PC-3 (cell line): ENCODE results near the gene PCBP2. TPM values are rescaled to one million over a fixed set of nuclear protein-coding genes. Genes with fewer than 3 reads are reported as not detected.

Source experiments
- ATAC-seq: fragments of 200-7000 bp; cut with Tn5 transposase; 2 replicates; pipeline ENCODE4 v1.9.1; 2020; ENCODE audit warnings: mild to moderate bottlenecking, moderate library complexity
- BruUV-seq: library from RNA; stranded (reverse); fragments of 400-500 nt; replicated peaks from 2 replicates; lab custom pipeline; 2021; lab: Mats Ljungman, UMichigan
- CTCF ChIA-PET: fragments of 300-600 bp; sonication (Branson Sonifier 250); formaldehyde crosslinking; loops from one replicate; lab custom pipeline; 2022; ENCODE audit warnings: antibody characterized with exemption; lab: Charles Lee
- POLR2A ChIA-PET: fragments of 300-600 bp; sonication (Branson Sonifier 250); formaldehyde crosslinking; loops from one replicate; lab custom pipeline; 2022; ENCODE audit warnings: antibody characterized with exemption; ENCODE audit not compliant: unreplicated experiment; lab: Charles Lee
- DNase-seq: peaks from one replicate; pipeline ENCODE4 v3.0.0-alpha.2; 2015
- H2AFZ ChIP-seq: fragments of 300-600 bp; sonication (generic); 2 replicates; pipeline ENCODE4 v1.6.0; 2016; ENCODE audit warnings: antibody characterized with exemption, low read length
- H3F3A ChIP-seq: fragments of 300-600 bp; sonication (generic); one replicate; pipeline ENCODE4 v1.6.0; 2017; ENCODE audit warnings: antibody characterized with exemption, low read length, control low read depth, mild to moderate bottlenecking; ENCODE audit not compliant: unreplicated experiment
- H3K27ac ChIP-seq: fragments of 300-600 bp; sonication (generic); 2 replicates; pipeline ENCODE4 v1.5.1; 2016; ENCODE audit warnings: mild to moderate bottlenecking, low read length
- H3K27me3 ChIP-seq: fragments of 300-600 bp; sonication (generic); 2 replicates; pipeline ENCODE4 v1.6.1; 2016; ENCODE audit warnings: low read length, mixed read lengths
- H3K36me3 ChIP-seq: fragments of 300-600 bp; sonication (generic); 2 replicates; pipeline ENCODE4 v1.6.1; 2016; ENCODE audit warnings: low read depth, mixed run types, low read length, mixed read lengths
- H3K4me1 ChIP-seq: fragments of 300-600 bp; sonication (generic); 2 replicates; pipeline ENCODE4 v1.5.1; 2016; ENCODE audit warnings: low read length; ENCODE audit not compliant: insufficient read depth
- H3K4me2 ChIP-seq: fragments of 300-600 bp; sonication (generic); 2 replicates; pipeline ENCODE4 v1.6.0; 2016; ENCODE audit warnings: low read length
- H3K4me3 ChIP-seq: fragments of 300-600 bp; sonication (generic); 2 replicates; pipeline ENCODE4 v1.5.1; 2016; ENCODE audit warnings: mild to moderate bottlenecking, low read length, mixed read lengths
- H3K79me2 ChIP-seq: fragments of 300-600 bp; sonication (generic); 2 replicates; pipeline ENCODE4 v1.6.1; 2017; ENCODE audit warnings: low read length, mixed read lengths
- H3K9ac ChIP-seq: fragments of 300-600 bp; sonication (generic); 2 replicates; pipeline ENCODE4 v1.6.0; 2016; ENCODE audit warnings: mild to moderate bottlenecking, low read length
- H3K9me2 ChIP-seq: fragments of 300-600 bp; sonication (generic); replicated peaks from 2 replicates; pipeline ENCODE4 v1.6.1; 2016; ENCODE audit warnings: mixed run types, low read length, mixed read lengths
- H3K9me3 ChIP-seq: fragments of 300-600 bp; sonication (generic); 2 replicates; pipeline ENCODE4 v1.6.1; 2016; ENCODE audit warnings: low read length, mixed read lengths
- H4K20me1 ChIP-seq: fragments of 300-600 bp; sonication (generic); 2 replicates; pipeline ENCODE4 v1.6.1; 2016; ENCODE audit warnings: low read length, mixed read lengths
- EZH2 ChIP-seq: fragments of 300-600 bp; sonication (generic); IDR thresholded peaks from one replicate; pipeline ENCODE4 v1.6.1; 2017; ENCODE audit warnings: antibody characterized with exemption, mild to moderate bottlenecking, low read length; ENCODE audit not compliant: unreplicated experiment
- EZH2phosphoT487 ChIP-seq: fragments of 300-600 bp; sonication (generic); IDR thresholded peaks from 2 replicates; pipeline ENCODE4 v1.6.1; 2018; ENCODE audit warnings: mild to moderate bottlenecking, antibody characterized with exemption, low read length, borderline replicate concordance
- intact Hi-C: fragments of 100-400 bp; cut with micrococcal nuclease; formaldehyde crosslinking; loops from 2 replicates; pipeline ENCODE4 v1.9.0; 2023
- total RNA-seq: library from RNA; depleted of rRNA; stranded (reverse); fragments of >200 nt; gene quantifications from 2 replicates; pipeline ENCODE4 v1.2.3, GENCODE V29; 2014
- TF ChIP-seq, protein P1 (sequence below): fragments of 300-600 bp; sonication (generic); conservative IDR thresholded peaks from 2 replicates; pipeline ENCODE4 v1.5.1; 2017; ENCODE audit warnings: antibody characterized with exemption, low read depth, mild to moderate bottlenecking, low read length

Gene PCBP2
- total RNA-seq, 1 experiment from 2014 or later: 204 TPM

DNA sequence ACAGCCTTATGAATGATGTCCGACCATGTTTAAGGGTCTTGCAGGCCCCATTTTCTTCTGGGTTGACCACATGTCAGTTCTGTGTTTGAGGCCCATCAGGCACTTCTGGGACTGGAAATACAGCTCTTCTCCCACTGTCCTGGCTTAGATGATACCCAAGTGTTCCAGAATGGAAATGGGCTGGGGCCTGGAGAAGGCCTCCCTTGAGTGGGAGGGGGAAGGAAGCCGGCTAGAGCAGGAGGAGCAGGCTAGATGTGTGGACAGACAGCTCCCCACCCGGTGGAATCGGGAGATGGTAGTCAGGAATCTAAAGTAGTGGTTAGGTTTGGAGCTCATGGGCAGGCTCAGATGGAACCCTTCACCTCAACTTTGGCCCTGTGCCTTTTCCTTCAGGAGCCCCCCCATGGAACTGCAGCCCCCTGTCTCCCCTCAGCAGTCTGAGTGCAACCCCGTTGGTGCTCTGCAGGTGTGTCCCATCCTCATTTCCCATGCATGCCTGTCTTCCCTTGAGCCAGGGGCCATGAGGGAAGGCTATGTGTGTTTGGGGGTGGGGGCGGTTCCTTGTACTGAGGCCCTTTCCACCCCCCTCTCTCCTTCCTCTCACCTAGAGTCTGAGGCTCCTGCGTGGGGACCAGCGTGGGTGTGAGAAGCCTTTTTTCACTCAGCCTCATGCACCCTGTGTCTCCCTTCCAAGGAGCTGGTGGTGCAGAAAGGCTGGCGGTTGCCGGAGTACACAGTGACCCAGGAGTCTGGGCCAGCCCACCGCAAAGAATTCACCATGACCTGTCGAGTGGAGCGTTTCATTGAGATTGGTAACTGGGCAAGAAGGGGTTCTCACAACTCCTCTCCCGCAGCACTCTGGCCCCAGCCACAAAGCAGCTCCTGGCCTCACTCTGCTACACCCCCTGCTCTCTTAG lies 52.4 kb downstream of the PCBP2 start:
- DNase-seq (no peak), ATAC-seq (no peak)
- Histone ChIP-seq H4K20me1 (no peaks in the 10 kb centered on the region), H3K4me1 (peaks cover 37% of the 10 kb centered on the region), H3K9me3 (no peaks in the 10 kb centered on the region), H3K9me2 (no peaks in the 10 kb centered on the region), H3K36me3 (peaks cover 21% of the 10 kb centered on the region; the same call in 1 of the 2 replicates), H3K4me2 (no peak overlapping the region), H3K4me3 (no peak overlapping the region), H3K79me2 (peaks cover 27% of the 10 kb centered on the region), H3F3A (no peaks in the 10 kb centered on the region), H3K27me3 (no peaks in the 10 kb centered on the region), H3K9ac (no peak overlapping the region), H2AFZ (no peak overlapping the region), H3K27ac (no peak overlapping the region)
- ChIA-PET POLR2A (interaction anchor here (0.6 kb wide), 1 partner anchor 26 kb away, joined by 4 read pairs; no protein-coding TSS in a partner anchor), CTCF (interaction anchor here (0.6 kb wide), 1 partner anchor 96 kb away, joined by 3 read pairs; no protein-coding TSS in a partner anchor)
- intact Hi-C loops: no loop called here
- no TSS peak for BruUV-seq
- TF ChIP-seq, protein P1, sequence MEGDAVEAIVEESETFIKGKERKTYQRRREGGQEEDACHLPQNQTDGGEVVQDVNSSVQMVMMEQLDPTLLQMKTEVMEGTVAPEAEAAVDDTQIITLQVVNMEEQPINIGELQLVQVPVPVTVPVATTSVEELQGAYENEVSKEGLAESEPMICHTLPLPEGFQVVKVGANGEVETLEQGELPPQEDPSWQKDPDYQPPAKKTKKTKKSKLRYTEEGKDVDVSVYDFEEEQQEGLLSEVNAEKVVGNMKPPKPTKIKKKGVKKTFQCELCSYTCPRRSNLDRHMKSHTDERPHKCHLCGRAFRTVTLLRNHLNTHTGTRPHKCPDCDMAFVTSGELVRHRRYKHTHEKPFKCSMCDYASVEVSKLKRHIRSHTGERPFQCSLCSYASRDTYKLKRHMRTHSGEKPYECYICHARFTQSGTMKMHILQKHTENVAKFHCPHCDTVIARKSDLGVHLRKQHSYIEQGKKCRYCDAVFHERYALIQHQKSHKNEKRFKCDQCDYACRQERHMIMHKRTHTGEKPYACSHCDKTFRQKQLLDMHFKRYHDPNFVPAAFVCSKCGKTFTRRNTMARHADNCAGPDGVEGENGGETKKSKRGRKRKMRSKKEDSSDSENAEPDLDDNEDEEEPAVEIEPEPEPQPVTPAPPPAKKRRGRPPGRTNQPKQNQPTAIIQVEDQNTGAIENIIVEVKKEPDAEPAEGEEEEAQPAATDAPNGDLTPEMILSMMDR: no peak
- no peak for TF ChIP-seq EZH2
- no peak for TF ChIP-seq EZH2phosphoT487

DNA sequence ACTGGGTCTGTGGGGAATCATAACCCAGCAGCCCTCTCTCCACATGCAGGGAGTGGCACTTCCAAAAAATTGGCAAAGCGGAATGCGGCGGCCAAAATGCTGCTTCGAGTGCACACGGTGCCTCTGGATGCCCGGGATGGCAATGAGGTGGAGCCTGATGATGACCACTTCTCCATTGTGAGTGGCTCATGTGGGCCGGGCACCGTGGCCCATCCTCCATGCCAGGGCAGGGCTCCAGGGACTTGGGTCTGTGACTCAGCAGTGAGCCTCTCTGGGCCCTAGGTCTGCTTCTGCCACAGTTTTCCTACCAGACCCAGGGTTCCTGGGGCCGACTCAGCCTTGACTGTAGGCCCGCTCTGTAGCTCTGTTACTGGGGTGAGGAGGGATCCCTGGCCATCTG lies 53.2 kb downstream of the PCBP2 start:
- peaks cover 27% of the 10 kb centered on the region for H3K79me2 ChIP-seq
- H3K27me3 ChIP-seq: no peaks in the 10 kb centered on the region
- H3K36me3 ChIP-seq: peaks cover 21% of the 10 kb centered on the region; the same call in 1 of the 2 replicates
- H3K4me1 ChIP-seq: peaks cover 32% of the 10 kb centered on the region
- H3K9ac ChIP-seq: 0 out of 2 replicates have a peak overlapping the region, but pooled peaks have one; percentile 20
- H3F3A ChIP-seq: no peaks in the 10 kb centered on the region
- H3K27ac ChIP-seq: peak overlapping the region; percentile 42
- DNase-seq (peak; percentile 59), ATAC-seq (peak; percentile 2; the same call in 1 of the 2 replicates)
- H3K4me3 ChIP-seq: no peak overlapping the region
- no peak overlapping the region for H2AFZ ChIP-seq
- intact Hi-C loops: no loop called here
- CTCF ChIA-PET: interaction anchor here (0.6 to 0.7 kb wide), 2 partner anchors 23 to 95 kb away, joined by 3 to 9 read pairs; no protein-coding TSS in a partner anchor
- H3K9me2 ChIP-seq: no peaks in the 10 kb centered on the region
- no peak for TF ChIP-seq EZH2
- TF ChIP-seq, protein P1: no peak
- no peak for TF ChIP-seq EZH2phosphoT487
- POLR2A ChIA-PET: no interaction called here
- H3K4me2 ChIP-seq: no peak overlapping the region
- H4K20me1 ChIP-seq: no peaks in the 10 kb centered on the region
- BruUV-seq: no TSS peak
- H3K9me3 ChIP-seq: no peaks in the 10 kb centered on the region
